HG02840 (cell line): ENCODE data around the gene SH2D6.

ENCODE experiments used
- ATAC-seq: cut with Tn5 transposase; IDR thresholded peaks from one replicate; pipeline ENCODE4 v1.9.1; 2021; ENCODE audit warnings: mild to moderate bottlenecking, moderate library complexity, moderate number of reproducible peaks; ENCODE audit not compliant: unreplicated experiment, low FRiP score

SH2D6 gene

GRCh38 chr2:85420536-85421259 lies 2.2 kb downstream of the SH2D6 start:
- no peak for ATAC-seq

- no peak for ATAC-seq
Measured at GRCh38 chr2:85421260-85422071, 3.0 kb downstream of the SH2D6 start.

GRCh38 chr2:85422072-85422457 lies 3.6 kb downstream of the SH2D6 start:
- no peak for ATAC-seq

GRCh38 chr2:85423525-85423924 lies 5.0 kb downstream of the SH2D6 start:
- no peak for ATAC-seq

- ATAC-seq = no peak
Measured at GRCh38 chr2:85425588-85425987, 7.1 kb downstream of the SH2D6 start.

GRCh38 chr2:85427300-85427835 lies 8.9 kb downstream of the SH2D6 start:
- no peak for ATAC-seq

GRCh38 chr2:85428343-85428881 lies 9.9 kb downstream of the SH2D6 start:
- no peak for ATAC-seq

- no peak for ATAC-seq
Measured at GRCh38 chr2:85429213-85429923, 10.9 kb downstream of the SH2D6 start.

- no peak for ATAC-seq
Measured at GRCh38 chr2:85429924-85430289, 11.4 kb downstream of the SH2D6 start.

- ATAC-seq = no peak
Measured at GRCh38 chr2:85430752-85431569, 12.4 kb downstream of the SH2D6 start.

- ATAC-seq = no peak
Measured at GRCh38 chr2:85431570-85432205, 13.2 kb downstream of the SH2D6 start.

- no peak for ATAC-seq
Measured at GRCh38 chr2:85433511-85434089, 15.1 kb downstream of the SH2D6 start.

GRCh38 chr2:85434696-85435095 lies 16.2 kb downstream of the SH2D6 start:
- no peak for ATAC-seq

- no peak for ATAC-seq
Measured at GRCh38 chr2:85435220-85435958, 16.9 kb downstream of the SH2D6 start.

- ATAC-seq = no peak
Measured at GRCh38 chr2:85435981-85436835, 17.7 kb downstream of the SH2D6 start.

- ATAC-seq = no peak
Measured at GRCh38 chr2:85436836-85437487, 18.4 kb downstream of the SH2D6 start.
